Fibroblast of skin of scalp (primary cell): ENCODE measurements around the gene KLF12.

Experiments
- DNase-seq: peaks from one replicate; pipeline ENCODE4 v3.0.0-alpha.2; 2013

Gene KLF12

DNA sequence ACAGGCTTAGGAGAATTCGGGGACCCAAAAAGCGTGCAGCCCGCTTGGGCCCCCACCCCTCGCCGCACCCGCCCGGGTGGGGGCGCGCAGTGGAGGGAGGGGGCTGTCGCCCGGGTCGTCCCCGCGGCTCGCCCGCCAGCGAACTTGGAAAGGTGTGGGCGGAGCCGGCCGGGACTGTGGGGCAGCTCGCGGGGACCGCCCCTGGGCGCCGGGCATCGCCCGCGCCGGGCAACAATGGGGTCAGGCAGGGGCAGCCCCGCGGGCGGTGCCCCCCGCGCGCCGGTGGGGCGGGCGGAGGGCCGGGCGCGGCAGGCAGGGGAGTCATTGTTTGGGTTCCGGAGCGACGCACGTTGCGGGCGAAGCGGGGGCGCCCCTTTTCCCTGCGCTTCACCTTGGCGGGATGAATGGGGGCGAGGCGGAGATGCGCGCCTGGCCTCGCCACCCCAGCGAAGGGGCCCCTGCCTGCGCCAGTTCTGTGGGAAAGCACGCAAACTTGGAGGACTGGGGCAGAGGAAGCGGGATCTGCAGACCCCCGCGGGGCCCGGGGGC lies 647 bp upstream of the KLF12 start:
- DNase-seq, result peak; percentile 60

DNA sequence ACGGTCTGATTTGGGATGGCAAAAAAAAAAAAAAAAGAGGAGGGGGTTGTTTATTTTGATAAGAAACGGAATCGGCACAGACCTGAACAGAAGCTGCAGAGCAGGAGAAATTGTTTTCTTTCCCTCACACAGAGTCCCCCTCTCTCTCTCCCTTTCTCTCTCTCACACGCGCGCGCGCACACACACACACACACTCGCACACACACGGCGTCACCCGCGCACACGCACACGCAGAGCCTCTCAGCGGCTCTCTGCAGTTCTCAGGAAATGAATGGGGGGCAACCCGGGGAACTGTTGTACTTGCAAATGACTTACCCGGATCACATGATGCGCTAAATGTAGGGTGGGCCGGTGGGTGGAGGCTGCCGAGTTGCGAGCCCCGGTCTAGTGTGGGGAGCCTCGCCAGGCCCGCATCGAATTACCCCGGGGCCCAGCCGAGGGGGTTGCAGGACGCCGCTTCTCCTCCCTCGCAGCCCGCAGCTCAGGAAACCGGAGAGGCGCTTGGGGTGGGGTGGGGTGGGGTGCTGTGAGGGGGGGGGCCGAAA lies 475 bp downstream of the KLF12 start:
- peak; percentile 95 for DNase-seq

DNA sequence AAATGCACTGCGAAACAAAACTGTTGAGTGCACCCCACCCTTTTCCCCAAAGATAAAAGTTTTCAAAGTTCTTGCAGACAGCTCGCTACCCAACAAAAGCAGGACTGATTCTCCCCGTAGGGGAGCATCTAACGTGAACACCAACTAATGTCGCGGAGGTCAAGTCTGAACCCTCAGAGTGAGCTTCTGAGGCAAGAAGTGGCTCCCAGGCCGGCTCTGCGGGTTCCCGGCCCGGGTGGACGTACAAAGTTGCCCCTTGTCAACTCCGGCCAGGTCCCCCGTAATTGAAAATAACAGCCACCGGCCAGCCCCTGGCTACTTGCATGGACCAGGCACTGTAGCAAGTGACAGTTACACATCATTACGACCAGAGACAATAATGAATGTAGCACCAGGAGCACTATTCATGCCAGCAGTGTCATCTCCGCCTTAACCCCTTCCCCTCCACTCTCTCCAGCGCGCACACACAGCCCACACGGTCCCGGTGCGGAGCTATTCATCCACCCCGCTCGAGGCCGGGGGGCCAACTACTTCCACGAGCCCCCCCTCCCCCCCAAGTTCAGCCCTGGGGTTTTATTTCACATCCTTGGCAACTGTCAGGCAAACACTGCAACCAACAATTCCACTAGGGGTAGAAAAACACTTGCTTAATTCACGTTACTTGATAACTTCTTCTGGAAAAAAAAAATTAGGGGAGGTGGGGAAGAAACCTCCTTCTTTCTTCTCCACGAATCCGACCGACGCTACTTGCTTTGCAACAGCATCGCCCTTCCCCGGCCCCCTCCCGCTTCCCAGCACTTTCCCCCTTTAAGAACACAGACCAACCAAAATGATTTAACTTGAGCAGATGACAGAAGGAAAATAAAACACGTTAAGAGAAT lies 1.2 kb downstream of the KLF12 start:
- peak; percentile 15 for DNase-seq

DNA sequence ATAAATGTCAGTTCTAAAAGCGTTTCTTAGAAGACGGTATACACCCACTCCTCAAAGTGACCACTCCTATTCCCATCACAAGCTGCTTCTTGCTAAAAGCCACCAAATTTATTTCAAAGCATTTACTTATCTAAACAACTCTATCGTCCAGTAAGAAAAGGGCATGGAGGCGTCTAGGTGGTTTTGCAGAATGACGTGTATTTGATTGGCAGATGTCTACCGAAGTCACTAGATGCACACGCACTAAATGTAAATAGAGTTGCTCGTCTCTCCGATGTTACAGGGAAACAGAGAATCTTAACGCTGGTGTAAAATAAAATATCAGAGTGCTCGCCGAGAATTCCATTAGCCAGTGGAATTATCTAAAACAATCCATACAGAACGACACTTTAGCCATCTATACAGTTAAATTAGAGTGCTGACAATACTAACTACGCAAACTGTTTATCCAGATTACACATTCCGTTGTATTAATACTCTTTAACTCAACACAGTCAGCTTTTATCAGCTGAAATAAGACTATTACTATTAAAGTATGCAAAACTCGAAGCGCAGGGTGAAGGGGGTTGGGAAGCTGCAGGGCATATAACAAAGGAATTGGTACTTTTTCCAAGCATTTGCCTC lies 1.9 kb downstream of the KLF12 start:
- DNase-seq, result peak; percentile 31

DNA sequence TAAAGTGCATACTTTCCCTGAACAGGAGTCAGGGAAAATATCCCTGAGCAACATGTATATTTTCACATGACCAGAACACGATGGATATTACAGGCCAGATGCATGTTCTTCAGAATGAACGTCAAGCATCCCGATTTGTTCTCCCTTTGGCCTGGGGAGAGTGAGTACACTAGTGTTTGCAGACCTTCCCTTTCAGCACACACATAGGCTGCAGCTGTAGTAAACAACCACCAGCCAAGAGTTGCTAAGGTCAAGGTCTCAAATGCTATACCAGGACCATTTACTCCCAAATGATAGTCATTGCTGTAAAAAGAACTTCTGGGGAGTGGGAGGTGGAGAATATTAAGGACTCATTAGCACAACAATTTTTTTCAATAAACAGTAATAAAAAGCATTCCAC lies 3.0 kb downstream of the KLF12 start:
- DNase-seq, result no peak

DNA sequence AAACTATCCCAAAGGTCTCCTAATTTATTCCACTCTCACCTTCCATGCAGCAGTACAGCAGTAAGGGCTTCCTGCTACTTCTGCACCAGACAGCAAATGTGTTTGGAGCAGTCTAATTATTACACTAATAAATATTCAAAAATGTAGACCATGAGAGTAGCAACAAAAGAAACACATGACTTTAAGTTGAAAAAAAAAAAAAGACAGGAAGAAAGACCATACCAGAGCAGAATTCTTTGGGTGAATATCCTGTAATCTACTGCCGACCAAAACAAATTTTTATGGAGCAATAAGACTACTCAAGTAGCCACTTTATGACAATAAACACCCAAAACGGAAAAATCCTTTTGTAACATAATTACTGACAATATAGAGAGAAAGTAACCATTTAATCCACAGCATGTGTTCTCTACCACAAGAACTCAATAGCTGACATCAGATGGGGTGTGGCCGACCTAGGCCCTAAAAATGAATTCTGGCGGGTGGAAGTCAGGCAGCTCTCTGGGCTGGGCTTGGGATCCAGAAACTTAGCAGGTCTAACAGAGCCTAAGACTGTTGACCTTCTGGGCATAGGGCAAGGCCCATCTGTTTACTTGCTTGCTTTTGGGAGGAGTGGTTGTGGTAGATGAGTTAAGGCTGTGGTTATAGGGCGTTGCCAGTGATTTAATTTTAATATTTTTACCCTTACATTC lies 4.6 kb downstream of the KLF12 start:
- DNase-seq, result peak; percentile 43

DNA sequence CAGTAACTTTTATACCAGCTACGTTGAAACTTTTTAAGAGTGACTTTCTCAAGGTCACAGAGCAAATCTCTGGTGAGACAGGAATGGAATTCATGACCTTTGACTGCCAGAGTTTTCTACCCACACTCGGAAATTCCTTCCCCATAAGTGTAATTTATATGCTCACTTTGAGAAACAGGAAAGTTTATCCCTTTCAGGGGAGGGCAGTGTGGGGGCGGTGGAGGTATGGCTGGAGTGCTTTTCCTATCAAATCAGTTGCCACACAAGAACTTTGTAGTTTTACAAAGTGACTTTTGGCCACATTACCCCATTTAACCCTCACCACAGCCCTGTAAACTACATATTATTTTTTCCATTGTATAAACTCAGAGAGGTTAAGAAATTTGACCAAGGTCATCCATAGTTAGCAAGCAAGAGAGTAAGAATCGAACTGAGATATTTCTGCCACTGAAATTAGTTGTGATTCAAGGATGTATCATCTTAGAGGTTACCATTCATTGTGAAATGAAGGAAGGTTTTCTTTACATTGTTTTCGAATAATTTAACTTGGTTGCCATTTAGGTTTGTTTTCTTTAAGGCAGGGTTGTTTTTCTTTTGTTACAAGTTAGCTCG lies 5.9 kb downstream of the KLF12 start:
- DNase-seq, result no peak

DNA sequence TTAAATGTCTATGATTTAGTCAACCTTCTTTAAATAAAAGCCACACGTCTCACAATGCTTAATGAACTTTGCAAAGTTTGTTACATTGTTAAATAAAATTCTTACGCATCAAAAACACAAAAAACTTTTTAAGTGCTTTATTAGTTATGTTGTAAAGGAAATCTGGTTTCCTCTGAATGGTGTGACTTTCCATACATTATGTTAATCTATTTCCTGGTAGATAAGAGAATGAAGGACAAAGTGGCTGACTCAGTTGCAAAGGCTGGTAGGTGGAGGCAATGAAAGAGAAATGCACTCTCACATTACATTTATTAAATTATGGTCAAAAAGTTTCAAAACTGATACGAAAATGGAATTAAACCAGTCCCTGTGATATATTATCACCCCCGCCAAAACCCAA lies 15.9 kb downstream of the KLF12 start:
- no peak for DNase-seq

DNA sequence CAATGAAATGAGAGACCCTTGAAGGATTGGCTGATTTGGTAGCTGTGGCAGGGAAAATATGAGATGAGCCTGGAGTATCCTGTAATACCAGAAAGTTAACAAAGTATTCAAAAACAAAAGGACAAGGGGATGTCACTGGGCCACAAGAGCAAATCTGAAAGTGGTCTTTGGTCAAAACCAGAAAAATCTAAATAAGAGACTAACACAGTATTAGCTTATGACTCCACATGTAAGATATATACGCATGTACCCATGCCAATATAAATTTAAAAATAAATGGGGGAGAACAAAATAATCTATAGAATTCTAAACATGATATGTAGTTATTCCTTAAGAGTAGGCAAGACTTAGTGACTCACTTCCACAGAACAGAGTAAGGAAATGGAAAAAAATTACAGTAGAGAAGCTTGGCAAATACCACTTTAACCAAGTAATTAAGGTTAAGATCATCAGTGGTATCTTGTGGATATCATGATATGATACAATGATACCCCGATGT lies 16.9 kb downstream of the KLF12 start:
- no peak for DNase-seq

DNA sequence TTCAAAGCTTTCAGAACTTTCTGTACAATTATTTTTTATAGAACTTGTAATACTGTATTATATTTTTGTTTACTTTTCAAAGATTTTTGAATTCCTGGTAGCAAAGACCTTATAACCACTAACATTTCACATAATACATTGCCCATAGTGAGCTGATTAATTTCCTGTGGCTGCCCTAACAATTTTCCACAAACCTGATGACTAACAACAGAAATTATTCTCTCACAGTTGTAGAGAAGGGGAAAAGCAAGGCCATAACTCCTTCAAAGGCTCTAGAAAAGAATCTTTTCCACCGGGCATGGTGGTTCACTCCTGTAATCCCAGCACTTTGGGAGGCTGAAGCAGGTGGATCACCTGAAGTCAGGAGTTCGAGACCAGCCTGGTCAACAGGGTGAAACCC lies 19.1 kb downstream of the KLF12 start:
- peak; percentile 80 for DNase-seq

DNA sequence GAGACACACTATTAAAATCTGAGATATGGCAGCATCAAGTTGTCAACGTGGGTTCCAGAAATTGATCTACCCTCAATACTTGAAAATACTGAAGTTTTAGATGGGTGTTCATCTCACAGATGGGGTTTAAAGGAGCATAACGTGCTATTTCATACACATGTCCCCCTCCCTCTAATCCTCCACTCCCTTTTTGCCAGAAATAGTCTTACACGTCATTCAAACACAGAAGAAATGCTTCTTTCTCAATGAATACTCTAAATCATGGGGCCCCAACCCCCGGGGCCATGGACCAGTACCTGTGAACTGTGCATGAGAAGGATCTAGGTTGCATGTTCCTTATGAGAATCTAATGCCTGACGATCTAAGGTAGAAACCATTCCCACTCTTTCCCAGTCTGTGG lies 19.6 kb downstream of the KLF12 start:
- no peak for DNase-seq

DNA sequence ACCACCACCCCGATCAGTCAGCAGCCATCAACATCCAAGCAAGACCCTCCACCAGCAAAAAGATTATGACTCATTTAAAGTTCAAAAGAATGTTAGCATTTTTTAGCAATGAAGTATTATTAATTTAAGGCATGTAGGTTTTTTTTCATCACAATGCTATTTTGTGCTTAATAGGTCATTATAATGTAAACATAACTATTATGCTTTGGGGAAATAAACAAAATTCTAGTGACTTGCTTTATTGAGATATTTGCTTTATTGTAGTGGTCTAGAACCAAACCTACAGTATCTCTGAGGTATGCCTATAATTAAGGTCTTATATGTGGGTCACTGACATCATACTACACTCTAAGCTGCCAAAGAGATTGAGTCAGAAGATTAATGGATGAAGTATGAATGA lies 20.0 kb downstream of the KLF12 start:
- peak; percentile 70 for DNase-seq

DNA sequence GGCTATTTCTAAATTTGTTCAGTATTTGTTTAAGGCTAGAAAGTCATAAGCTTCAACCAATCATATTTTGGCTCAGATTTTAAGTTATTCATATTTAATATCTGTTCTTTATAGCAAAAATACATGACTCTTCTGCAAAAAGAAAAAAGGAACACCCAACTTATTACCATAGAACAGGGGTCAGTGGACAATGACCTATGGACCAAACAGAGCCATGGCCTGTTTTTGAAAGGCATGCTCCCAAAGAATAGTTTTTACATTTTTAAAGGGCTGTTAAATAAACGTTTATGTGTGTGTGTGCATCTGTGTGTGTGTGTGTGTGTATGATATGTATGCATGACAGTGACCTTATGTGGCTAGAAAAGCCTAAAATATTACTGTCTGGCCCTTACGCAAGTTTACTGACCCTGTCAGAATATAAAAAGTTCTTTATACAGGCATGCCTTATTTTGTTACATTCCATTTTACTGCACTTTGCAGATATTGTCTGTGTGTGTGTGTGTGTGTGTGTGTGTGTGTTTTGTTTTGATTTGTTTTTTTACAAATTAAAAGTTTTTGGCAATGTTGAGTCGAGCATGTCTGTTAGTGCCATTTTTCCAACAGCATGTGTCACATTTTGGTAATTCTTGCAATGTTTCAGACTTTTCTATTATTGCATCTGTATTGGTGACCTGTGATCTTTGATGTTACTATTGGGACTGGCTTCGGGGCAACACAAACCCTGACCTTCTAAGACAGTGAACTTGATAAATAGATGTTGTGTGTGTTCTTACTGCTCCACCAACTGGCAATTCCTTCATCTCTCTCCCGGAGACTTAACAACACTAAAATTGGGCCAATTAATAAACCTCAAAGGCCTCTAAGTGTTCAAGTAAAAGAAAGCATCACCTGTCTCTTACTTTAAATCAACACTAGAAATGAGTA lies 22.0 kb downstream of the KLF12 start:
- DNase-seq, result no peak

DNA sequence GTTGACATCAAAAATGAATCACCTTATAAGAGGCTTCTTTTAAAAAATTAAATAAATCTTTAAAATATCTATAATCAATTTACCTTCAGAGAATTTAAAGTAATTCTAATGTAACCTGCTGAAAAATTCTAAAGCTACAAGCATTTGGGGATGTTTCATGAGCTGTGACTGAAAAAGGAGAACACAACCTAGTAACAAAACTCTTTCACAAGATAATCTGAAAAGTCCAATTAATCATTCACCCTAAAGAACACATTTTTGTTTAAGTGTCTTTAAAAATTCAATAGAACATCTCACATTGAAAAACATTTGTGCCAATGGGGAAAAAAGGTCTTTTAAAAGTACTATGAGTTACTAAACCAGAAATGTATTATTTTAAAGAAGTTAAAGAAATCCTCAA lies 22.8 kb downstream of the KLF12 start:
- DNase-seq, result no peak

DNA sequence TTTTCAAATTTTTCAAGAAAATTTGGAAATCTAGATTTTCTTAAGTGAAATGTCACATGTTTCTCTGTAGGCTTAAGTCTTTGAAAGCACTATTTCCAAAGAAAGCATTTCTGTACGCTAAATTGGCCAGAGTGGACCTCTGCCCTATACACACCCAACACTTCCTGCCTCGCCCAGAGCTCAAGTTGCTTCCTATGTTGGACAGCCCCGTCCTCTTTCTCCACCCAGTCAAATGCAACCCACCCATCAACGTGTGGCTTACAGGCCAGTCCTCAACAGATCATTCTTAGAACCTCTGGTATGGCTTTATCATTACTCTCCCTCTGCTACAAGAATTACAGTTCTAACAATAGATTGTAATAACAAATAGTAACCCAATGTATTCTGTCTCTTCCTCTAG lies 24.2 kb downstream of the KLF12 start:
- DNase-seq, result no peak

DNA sequence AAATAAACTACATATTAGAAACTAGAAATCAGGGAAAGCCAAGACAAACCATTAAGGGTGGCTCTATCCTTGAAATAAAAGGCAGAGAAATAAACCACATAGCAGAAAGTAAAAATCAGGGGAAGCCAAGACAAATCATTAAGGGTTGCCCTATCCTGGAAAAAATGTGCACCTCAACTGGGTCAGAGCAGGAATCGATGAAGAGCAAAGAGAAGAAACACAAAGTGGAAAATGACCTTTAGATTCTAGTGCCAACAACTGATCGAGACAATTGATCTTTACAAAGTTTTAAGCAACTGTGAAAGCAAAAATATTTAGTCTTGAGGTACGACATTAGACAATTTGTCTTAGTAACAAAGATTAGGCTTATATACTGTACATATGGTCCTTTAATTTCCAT lies 26.6 kb downstream of the KLF12 start:
- DNase-seq, result no peak

DNA sequence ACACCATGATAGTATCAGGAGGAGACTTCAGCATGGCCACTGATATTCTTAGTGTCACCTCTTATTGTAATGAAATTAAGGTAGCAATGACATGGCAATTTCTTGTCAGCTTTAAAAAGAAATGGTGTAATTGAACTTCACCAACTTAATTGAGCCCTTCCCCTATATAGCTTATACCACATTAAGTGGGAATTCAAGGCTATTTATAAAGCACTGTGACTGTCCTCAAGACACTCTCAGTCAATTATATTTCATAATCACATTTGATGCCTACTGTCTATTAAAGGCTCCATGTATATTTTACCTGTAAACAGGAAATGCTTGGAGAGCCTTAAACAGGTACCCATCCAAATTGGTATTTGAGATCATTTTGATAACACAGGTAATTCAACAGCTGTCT lies 28.3 kb downstream of the KLF12 start:
- no peak for DNase-seq

DNA sequence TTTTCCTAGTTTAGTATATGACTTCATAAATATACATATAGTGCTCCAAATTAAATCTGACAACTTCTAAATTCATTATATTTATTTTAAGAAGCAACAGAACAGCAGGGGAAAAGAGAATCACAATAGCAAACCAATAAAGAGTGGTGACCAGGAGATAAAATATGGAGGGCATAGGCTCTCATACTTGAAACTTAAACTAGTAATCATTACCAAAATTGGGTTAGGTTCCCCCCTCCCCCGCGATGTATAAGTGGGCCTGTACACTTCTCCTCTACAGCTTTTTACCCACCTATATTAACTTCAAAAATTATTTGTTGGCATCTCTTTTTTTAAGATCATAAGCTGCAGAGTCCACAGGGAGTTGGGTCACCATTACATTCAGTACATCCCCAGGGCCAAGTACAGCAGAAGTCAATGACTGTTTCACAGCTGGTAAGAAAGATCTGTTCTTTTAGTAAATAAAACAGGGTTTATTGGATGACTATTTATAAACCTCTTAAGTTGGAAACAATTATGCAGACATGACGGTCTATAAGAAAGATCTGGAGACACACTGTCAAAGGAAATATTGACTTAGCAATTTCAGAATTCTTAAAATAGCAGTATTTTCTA lies 29.4 kb downstream of the KLF12 start:
- DNase-seq, result no peak

DNA sequence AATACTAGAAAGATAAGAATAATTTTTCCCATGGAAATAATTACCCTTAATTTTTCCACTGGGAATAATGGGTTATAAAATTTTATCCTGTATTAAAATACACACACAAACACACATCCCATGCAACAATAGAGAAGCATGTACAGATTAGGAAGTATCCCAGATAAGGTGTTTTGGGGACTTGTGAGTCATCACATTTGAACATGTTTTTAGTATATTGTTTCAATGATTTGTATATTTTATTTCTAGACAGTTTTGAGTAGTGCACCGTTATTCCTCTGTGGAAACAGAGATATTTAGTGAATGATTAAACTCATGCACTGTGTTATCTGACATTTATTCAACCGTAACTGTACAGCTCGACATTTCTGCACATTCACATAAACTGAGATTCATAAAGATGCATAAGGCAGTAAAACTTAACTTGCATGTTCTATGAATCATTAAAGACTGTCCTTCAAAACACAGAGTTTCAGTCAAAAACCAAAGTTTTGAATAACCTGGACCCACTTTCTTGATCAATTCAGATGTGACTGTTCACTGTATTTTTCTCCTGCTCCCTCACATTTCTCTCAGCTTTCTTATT lies 30.1 kb downstream of the KLF12 start:
- no peak for DNase-seq

DNA sequence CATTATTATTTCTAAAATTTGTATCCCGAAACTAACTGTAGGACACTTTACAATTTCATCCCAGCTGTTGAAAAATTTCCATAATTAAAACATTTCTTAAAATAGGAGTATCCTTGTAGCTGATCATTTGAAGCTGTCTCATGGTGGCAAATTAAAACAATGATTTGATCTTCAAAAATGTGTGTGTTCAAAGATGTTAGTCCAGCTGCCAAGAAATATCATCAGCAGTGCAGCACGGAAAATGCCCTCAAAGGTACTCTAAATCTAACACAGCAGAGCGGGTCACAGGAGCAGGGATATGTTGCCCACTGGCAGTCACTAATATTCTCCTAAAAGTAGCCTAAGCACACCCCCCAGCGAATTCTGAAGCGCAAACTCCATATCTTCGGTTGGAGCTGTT lies 31.0 kb downstream of the KLF12 start:
- DNase-seq, result no peak
